ENCODE data around the gene CCDC38. TPM values are rescaled to one million over a fixed set of nuclear protein-coding genes. Genes with fewer than 3 reads are reported as not detected.
"Not testable (repeated sequence)": the region's sequence is repeated elsewhere in the genome, so short reads cannot be mapped to it uniquely, and the experiment has no call there.

The CCDC38 gene
- total RNA-seq, 2 donors from 2014 or later = 0.33 TPM; not detected in 1

GRCh38 chr12:95974358-95974757 lies 31.9 kb upstream of the CCDC38 start:
- H3K27ac Mint-ChIP-seq = no peak overlapping the region
- DNase-seq (ENCODE audit: low spot score) (no peak), ATAC-seq (no peak)
- H3K27me3 Mint-ChIP-seq = no peaks in the 10 kb centered on the region
- no peak overlapping the region for H3K4me3 Mint-ChIP-seq
- no peaks in the 10 kb centered on the region for H3K9me3 Mint-ChIP-seq
- H3K4me1 Mint-ChIP-seq (ENCODE audit: low read depth in 2 of 2) = no peaks in the 10 kb centered on the region
- H3K36me3 Mint-ChIP-seq = no peaks in the 10 kb centered on the region

GRCh38 chr12:95972832-95973456 lies 30.5 kb upstream of the CCDC38 start:
- no peaks in the 10 kb centered on the region for H3K9me3 Mint-ChIP-seq
- no peak overlapping the region for H3K27ac Mint-ChIP-seq
- no peaks in the 10 kb centered on the region for H3K27me3 Mint-ChIP-seq
- no peaks in the 10 kb centered on the region for H3K36me3 Mint-ChIP-seq
- no peak overlapping the region for H3K4me3 Mint-ChIP-seq
- no peak for ATAC-seq
- H3K4me1 Mint-ChIP-seq (ENCODE audit: low read depth in 2 of 2) = no peaks in the 10 kb centered on the region
- DNase-seq (ENCODE audit: low spot score) = no peak

- no peak overlapping the region for H3K4me3 Mint-ChIP-seq
Measured at GRCh38 chr12:95970905-95971304, 28.5 kb upstream of the CCDC38 start.

GRCh38 chr12:95969116-95969515 lies 26.7 kb upstream of the CCDC38 start:
- H3K36me3 Mint-ChIP-seq; DNase-seq (ENCODE audit: low spot score); H3K4me3 Mint-ChIP-seq; ATAC-seq; H3K9me3 Mint-ChIP-seq; H3K27ac Mint-ChIP-seq; H3K27me3 Mint-ChIP-seq; H3K4me1 Mint-ChIP-seq (ENCODE audit: low read depth in 2 of 2): not testable (repeated sequence)

More at GRCh38 chr12:95970905-95971304, 28.5 kb upstream of the CCDC38 start:
- DNase-seq (ENCODE audit: low spot score) (no peak), ATAC-seq (no peak)
- Mint-ChIP-seq H3K27me3 (no peaks in the 10 kb centered on the region), H3K4me1 (ENCODE audit: low read depth in 2 of 2) (no peaks in the 10 kb centered on the region), H3K27ac (no peak overlapping the region), H3K36me3 (no peaks in the 10 kb centered on the region), H3K9me3 (no peaks in the 10 kb centered on the region)

DNA sequence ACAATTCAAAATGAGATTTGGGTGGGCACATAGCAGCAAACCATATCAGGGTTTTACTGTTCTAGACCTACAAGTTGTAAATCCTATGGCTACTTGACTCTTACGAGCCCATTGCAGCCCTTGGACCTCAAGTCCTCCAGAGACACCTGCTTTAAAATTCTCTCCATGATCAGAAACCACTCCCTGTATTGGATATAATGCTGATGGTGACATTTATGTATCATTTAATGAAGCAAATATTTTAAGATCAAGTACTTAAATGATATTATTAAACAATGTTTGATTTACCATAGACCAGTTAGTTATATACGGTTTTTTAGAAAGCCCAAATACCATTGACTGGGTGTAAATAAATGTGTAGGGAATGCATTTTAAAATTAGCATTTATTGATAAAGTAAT lies 24.9 kb upstream of the CCDC38 start:
- no peak overlapping the region for H3K4me3 Mint-ChIP-seq
- no peaks in the 10 kb centered on the region for H3K9me3 Mint-ChIP-seq
- H3K4me1 Mint-ChIP-seq (ENCODE audit: low read depth in 2 of 2) = no peaks in the 10 kb centered on the region
- H3K27me3 Mint-ChIP-seq = no peaks in the 10 kb centered on the region
- H3K36me3 Mint-ChIP-seq = no peaks in the 10 kb centered on the region
- ATAC-seq (no peak), DNase-seq (ENCODE audit: low spot score) (no peak)
- H3K27ac Mint-ChIP-seq = no peak overlapping the region

DNA sequence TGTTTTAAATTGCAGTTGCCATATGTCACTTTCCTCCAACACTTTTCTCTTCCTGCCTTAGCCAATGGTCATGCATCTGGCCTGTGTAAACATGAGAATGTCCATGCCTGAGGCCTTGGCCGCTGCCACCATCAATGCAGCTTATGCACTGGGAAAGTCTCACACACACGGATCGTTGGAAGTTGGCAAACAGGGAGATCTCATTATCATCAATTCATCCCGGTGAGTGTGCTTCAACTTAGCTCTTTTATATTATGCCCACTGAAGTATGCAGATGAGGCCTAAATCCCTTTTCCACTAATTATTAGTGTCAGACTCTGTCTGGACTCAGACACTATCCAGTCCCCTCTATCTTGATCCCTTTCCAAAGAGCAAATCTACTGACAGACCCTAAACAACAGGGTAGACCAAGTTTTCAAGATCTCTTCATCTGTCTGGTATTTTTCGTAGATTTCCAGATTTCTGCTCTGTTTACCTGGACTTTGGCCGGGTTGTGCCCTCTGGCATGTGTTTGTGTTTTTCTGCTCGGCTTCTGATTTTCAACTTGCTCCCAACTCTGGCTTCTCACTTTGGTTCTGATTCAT lies 24.0 kb upstream of the CCDC38 start:
- DNase-seq (ENCODE audit: low spot score) (no peak), ATAC-seq (no peak)
- Mint-ChIP-seq H3K4me1 (ENCODE audit: low read depth in 2 of 2) (no peaks in the 10 kb centered on the region), H3K27me3 (no peaks in the 10 kb centered on the region), H3K9me3 (no peaks in the 10 kb centered on the region), H3K27ac (no peak overlapping the region), H3K36me3 (no peaks in the 10 kb centered on the region), H3K4me3 (no peak overlapping the region)

DNA sequence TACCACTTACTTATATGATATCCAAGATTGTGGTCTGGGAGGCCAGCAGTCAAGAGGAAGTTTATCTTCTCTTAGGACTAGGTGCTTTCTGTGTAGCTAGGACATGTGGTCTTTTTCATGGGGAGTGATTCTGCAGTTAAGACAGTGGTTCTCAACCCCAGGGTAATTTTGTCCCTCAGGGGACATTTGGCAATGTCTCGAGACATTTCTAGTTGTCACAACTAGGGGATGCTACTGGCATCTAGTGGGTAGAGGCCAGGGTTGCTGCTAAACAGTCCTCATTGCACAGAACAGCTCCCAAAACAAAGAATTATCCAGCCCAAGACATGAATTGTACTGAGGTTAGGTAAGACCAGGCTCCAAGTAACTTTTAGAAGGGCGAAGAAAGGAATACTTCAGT lies 20.7 kb upstream of the CCDC38 start:
- Mint-ChIP-seq H3K27me3 (no peaks in the 10 kb centered on the region), H3K36me3 (no peaks in the 10 kb centered on the region), H3K4me1 (ENCODE audit: low read depth in 2 of 2) (no peaks in the 10 kb centered on the region), H3K4me3 (no peak overlapping the region), H3K9me3 (no peaks in the 10 kb centered on the region), H3K27ac (no peak overlapping the region)
- DNase-seq (ENCODE audit: low spot score) (no peak), ATAC-seq (no peak)

DNA sequence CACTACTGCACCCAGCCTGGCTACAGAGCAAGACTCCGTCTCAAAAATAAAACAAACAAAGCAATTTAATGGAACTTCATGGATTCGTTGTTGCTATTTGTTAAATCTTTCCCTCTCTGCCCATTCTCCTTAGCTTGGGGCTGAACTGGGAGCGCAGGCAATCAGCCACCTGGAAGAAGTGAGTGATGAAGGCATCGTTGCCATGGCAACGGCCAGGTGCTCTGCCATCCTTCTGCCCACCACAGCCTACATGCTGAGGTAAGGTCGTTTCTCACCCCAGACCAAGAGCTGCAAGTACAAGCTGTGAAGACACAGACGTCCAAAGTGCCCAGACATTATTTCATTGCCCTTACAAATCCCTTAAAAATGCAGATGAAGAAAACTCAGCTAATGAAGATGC lies 19.8 kb upstream of the CCDC38 start:
- Mint-ChIP-seq H3K27me3 (no peaks in the 10 kb centered on the region), H3K27ac (no peak overlapping the region), H3K4me3 (no peak overlapping the region), H3K36me3 (no peaks in the 10 kb centered on the region), H3K9me3 (no peaks in the 10 kb centered on the region), H3K4me1 (ENCODE audit: low read depth in 2 of 2) (no peaks in the 10 kb centered on the region)
- DNase-seq (ENCODE audit: low spot score) (no peak), ATAC-seq (no peak)

GRCh38 chr12:95960241-95960640 lies 17.8 kb upstream of the CCDC38 start:
- no peak for ATAC-seq
- Mint-ChIP-seq H3K27ac (no peak overlapping the region), H3K36me3 (no peaks in the 10 kb centered on the region), H3K27me3 (no peaks in the 10 kb centered on the region), H3K4me3 (no peak overlapping the region), H3K4me1 (ENCODE audit: low read depth in 2 of 2) (no peaks in the 10 kb centered on the region), H3K9me3 (no peaks in the 10 kb centered on the region)
- no peak for DNase-seq (ENCODE audit: low spot score)

- ATAC-seq = no peak
- Mint-ChIP-seq H3K4me1 (ENCODE audit: low read depth in 2 of 2) (no peaks in the 10 kb centered on the region), H3K9me3 (no peaks in the 10 kb centered on the region), H3K4me3 (no peak overlapping the region), H3K27me3 (no peaks in the 10 kb centered on the region), H3K27ac (no peak overlapping the region), H3K36me3 (no peaks in the 10 kb centered on the region)
- no peak for DNase-seq (ENCODE audit: low spot score)
Measured at GRCh38 chr12:95959107-95959506, 16.7 kb upstream of the CCDC38 start.

DNA sequence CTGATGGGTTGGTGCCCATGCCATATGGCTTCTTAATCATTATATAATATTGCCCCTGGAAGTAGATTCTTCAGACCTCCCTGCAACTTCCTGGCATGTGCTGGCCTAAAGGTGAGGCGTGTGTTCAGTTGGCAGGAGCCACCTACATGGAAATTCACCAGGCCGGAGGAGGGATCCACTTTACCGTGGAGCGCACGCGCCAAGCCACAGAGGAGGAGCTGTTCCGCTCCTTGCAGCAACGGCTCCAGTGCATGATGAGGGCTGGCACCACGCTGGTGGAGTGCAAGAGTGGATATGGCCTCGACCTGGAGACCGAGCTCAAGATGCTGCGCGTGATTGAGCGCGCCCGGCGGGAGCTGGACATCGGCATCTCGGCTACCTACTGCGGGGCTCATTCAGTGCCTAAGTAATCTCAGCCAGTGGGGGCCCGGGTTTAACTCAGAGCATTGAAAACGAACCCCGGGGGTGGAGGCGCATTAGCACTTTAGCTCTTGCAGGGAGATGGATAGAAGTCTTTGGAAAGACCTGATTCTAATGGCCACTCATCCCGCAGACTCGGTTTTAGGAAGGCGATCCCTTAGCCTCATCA lies 14.2 kb upstream of the CCDC38 start:
- Mint-ChIP-seq H3K27me3 (peaks cover 0 to 3% of the 10 kb centered on the region in 2 donors), H3K36me3 (no peaks in the 10 kb centered on the region), H3K9me3 (no peaks in the 10 kb centered on the region), H3K4me1 (ENCODE audit: low read depth in 2 of 2) (no peaks in the 10 kb centered on the region), H3K27ac (no peak overlapping the region), H3K4me3 (no peak overlapping the region)
- DNase-seq (ENCODE audit: low spot score) (no peak), ATAC-seq (no peak)

- no peak overlapping the region for H3K4me3 Mint-ChIP-seq
- H3K4me1 Mint-ChIP-seq (ENCODE audit: low read depth in 2 of 2) = no peaks in the 10 kb centered on the region
- no peak overlapping the region for H3K27ac Mint-ChIP-seq
- no peaks in the 10 kb centered on the region for H3K9me3 Mint-ChIP-seq
- H3K36me3 Mint-ChIP-seq = no peaks in the 10 kb centered on the region
- no peak for DNase-seq (ENCODE audit: low spot score)
- no peak for ATAC-seq
- H3K27me3 Mint-ChIP-seq = peaks cover 6 to 11% of the 10 kb centered on the region in 2 donors
Measured at GRCh38 chr12:95955549-95956159, 13.2 kb upstream of the CCDC38 start.

GRCh38 chr12:95953000-95953399 lies 10.6 kb upstream of the CCDC38 start:
- Mint-ChIP-seq H3K36me3 (no peaks in the 10 kb centered on the region), H3K9me3 (no peaks in the 10 kb centered on the region)

DNA sequence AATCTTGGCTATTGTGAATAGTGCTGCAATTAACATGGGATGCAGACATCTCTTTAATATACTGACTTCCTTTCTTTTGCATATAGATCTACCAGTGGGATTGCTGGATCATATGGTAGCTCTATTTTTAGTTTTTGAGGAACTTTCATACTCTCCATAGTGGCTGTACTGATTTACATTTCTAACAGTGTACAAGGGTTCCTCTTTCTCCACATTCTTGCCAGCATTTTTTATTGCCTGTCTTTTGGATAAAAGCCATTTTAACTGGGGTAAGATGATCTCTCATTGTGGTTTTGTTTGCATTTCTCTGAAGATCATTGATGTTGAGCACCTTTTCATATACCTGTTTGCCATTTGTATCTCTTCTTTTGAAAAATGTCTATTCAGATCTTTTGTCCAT lies 9.1 kb upstream of the CCDC38 start:
- Mint-ChIP-seq H3K27me3 (peaks cover 6 to 17% of the 10 kb centered on the region in 2 donors), H3K4me3 (no peak overlapping the region), H3K27ac (no peak overlapping the region), H3K36me3 (no peaks in the 10 kb centered on the region), H3K4me1 (ENCODE audit: low read depth in 2 of 2) (no peaks in the 10 kb centered on the region), H3K9me3 (no peaks in the 10 kb centered on the region)
- DNase-seq (ENCODE audit: low spot score) = no peak
- ATAC-seq = no peak

More at GRCh38 chr12:95953000-95953399, 10.6 kb upstream of the CCDC38 start:
- H3K4me1 Mint-ChIP-seq (ENCODE audit: low read depth in 2 of 2) = no peaks in the 10 kb centered on the region
- H3K27me3 Mint-ChIP-seq = peaks cover 6 to 17% of the 10 kb centered on the region in 2 donors
- no peak overlapping the region for H3K27ac Mint-ChIP-seq
- no peak for DNase-seq (ENCODE audit: low spot score)
- no peak for ATAC-seq
- no peak overlapping the region for H3K4me3 Mint-ChIP-seq

Measured in natural killer cell treated with Interleukin-12 subunit alpha and Interleukin-12 subunit beta and Interleukin-15 and Interleukin-18, amount 100 ng/mL, for 72 hours (primary cell).